Liver (tissue), 9 donors: ENCODE measurements around the gene ADAM8. TPM values are rescaled to one million over a fixed set of nuclear protein-coding genes. Genes with fewer than 3 reads are reported as not detected.

Experiments
- DNase-seq: peaks from one replicate; pipeline ENCODE4 v3.0.0-alpha.2; 2017; ENCODE audit warnings: low spot score
- H3K27ac ChIP-seq, 2 donors: one replicate each; pipeline ENCODE4 v1.7.0; 2013; ENCODE audit warnings: inconsistent platforms in 2 of 2, low read length in 2 of 2, control low read depth in 1 of 2, low read depth in 1 of 2, mild to moderate bottlenecking in 1 of 2
- H3K27me3 ChIP-seq, 4 donors: one replicate each; pipeline versions ENCODE4 v1.6.1 to v1.7.0; 2013; ENCODE audit warnings: low read length in 3 of 4, inconsistent platforms in 1 of 4, mild to moderate bottlenecking in 1 of 4, moderate library complexity in 1 of 4; ENCODE audit not compliant: control insufficient read depth in 4 of 4, insufficient read depth in 4 of 4
- H3K36me3 ChIP-seq, 4 donors: one replicate each; pipeline versions ENCODE4 v1.6.1 to v1.7.0; 2013; ENCODE audit warnings: low read length in 3 of 4, mild to moderate bottlenecking in 3 of 4, low read depth in 1 of 4, moderate library complexity in 1 of 4; ENCODE audit not compliant: control insufficient read depth in 4 of 4, insufficient read depth in 3 of 4
- H3K4me1 ChIP-seq, 4 donors: one replicate each; pipeline versions ENCODE4 v1.6.1 to v1.7.0; 2013; ENCODE audit warnings: low read length in 3 of 4, mild to moderate bottlenecking in 3 of 4, moderate library complexity in 1 of 4; ENCODE audit not compliant: control insufficient read depth in 4 of 4, insufficient read depth in 4 of 4
- H3K4me3 ChIP-seq, 3 donors: one replicate each; pipeline versions ENCODE4 v1.6.1 to v1.7.0; 2013; ENCODE audit warnings: low read length in 3 of 3, control low read depth in 1 of 3, low read depth in 1 of 3, mild to moderate bottlenecking in 1 of 3
- H3K9ac ChIP-seq, 2 donors: one replicate each; pipeline ENCODE4 v1.7.0; 2013; ENCODE audit warnings: low read length in 2 of 2, mild to moderate bottlenecking in 2 of 2, moderate library complexity in 2 of 2, control low read depth in 1 of 2, low read depth in 1 of 2
- H3K9me3 ChIP-seq, 4 donors: one replicate each; pipeline versions ENCODE4 v1.6.1 to v1.7.0; 2013; ENCODE audit warnings: low read length in 3 of 4; ENCODE audit not compliant: control insufficient read depth in 4 of 4
- EGR1 ChIP-seq, 2 donors: IDR thresholded peaks; 2 replicates each; pipeline ENCODE4 v1.6.1; 2016 to 2018; ENCODE audit warnings: antibody characterized with exemption in 2 of 2, low read depth in 2 of 2
- FOXA1 ChIP-seq: IDR thresholded peaks from 2 replicates; pipeline ENCODE4 v1.6.1; 2016; ENCODE audit warnings: antibody characterized with exemption
- FOXA2 ChIP-seq: IDR thresholded peaks from 2 replicates; pipeline ENCODE4 v1.6.1; 2016; ENCODE audit warnings: antibody characterized with exemption
- GABPA ChIP-seq, 2 donors: IDR thresholded peaks in 1 of 2; conservative IDR thresholded peaks in 1 of 2; 2 replicates each; pipeline ENCODE4 v1.6.1; 2016; ENCODE audit warnings: antibody characterized with exemption in 2 of 2, mild to moderate bottlenecking in 1 of 2, moderate library complexity in 1 of 2
- RAD21 ChIP-seq, 2 donors: IDR thresholded peaks; 2 replicates each; pipeline ENCODE4 v1.6.1; 2016; ENCODE audit warnings: antibody characterized with exemption in 2 of 2, mild to moderate bottlenecking in 2 of 2
- RXRA ChIP-seq, 2 donors: IDR thresholded peaks; 2 replicates each; pipeline ENCODE4 v1.6.1; 2017 to 2018; ENCODE audit warnings: antibody characterized with exemption in 2 of 2, mild to moderate bottlenecking in 1 of 2
- SP1 ChIP-seq: IDR thresholded peaks from 2 replicates; pipeline ENCODE4 v1.6.1; 2018; ENCODE audit warnings: antibody characterized with exemption, mild to moderate bottlenecking
- TAF1 ChIP-seq: conservative IDR thresholded peaks from 2 replicates; pipeline ENCODE4 v1.6.1; 2016; ENCODE audit warnings: antibody characterized with exemption, mild to moderate bottlenecking
- YY1 ChIP-seq: IDR thresholded peaks from 2 replicates; pipeline ENCODE4 v1.6.1; 2016; ENCODE audit warnings: antibody characterized with exemption, mild to moderate bottlenecking
- WGBS: extraction: QIAGEN DNeasy Blood & Tissue Kit; methylation state at CpG from one replicate; pipeline ENCODE4 v1.1.7; 2013; 5-methylcytosine and 5-hydroxymethylcytosine counted together
- polyA plus RNA-seq, 2 donors: library from polyadenylated mRNA; stranded (reverse) in 1 of 2; unstranded in 1 of 2; fragments of 200-250 nt in 1 of 2; fragments of >200 nt in 1 of 2; fragmentation: Nextera tagmentation in 1 of 2; extraction: Ambion mirVana in 1 of 2; gene quantifications; one replicate each; pipeline versions ENCODE4 v1.2.1 to v1.2.3, GENCODE V29; 2013 to 2015
- total RNA-seq, 2 donors: library from RNA; depleted of rRNA; stranded (reverse); fragments of >200 nt; gene quantifications; one replicate each; pipeline ENCODE4 v1.2.3, GENCODE V29; 2014
- TF ChIP-seq, protein P1 (sequence below): fragments of 150-350 bp; IDR thresholded peaks from 2 replicates; pipeline ENCODE4 v1.5.1; 2017; ENCODE audit warnings: improper control_type of control experiment, low read depth, low read length; ENCODE audit not compliant: missing input control
- TF ChIP-seq, protein P2 (sequence below): IDR thresholded peaks from 2 replicates; pipeline ENCODE4 v1.6.1; 2016; ENCODE audit warnings: antibody characterized with exemption
- TF ChIP-seq, protein P3 (sequence below): IDR thresholded peaks from 2 replicates; pipeline ENCODE4 v1.6.1; 2016; ENCODE audit warnings: antibody characterized with exemption
- TF ChIP-seq, protein P4 (sequence below): IDR thresholded peaks from 2 replicates; pipeline ENCODE4 v1.6.1; 2016; ENCODE audit warnings: antibody characterized with exemption
- TF ChIP-seq, protein P5 (sequence below): IDR thresholded peaks from 2 replicates; pipeline ENCODE4 v1.6.1; 2016; ENCODE audit warnings: antibody characterized with exemption, mild to moderate bottlenecking
- donor health status: healthy.
- donor health status: healthy.
- donor health status: healthy.
- donor health status: healthy.
- donor health status: healthy.

The ADAM8 gene
- total and polyA plus RNA-seq, 4 donors, result 1.3 to 6.9 (median 3.7) TPM

DNA sequence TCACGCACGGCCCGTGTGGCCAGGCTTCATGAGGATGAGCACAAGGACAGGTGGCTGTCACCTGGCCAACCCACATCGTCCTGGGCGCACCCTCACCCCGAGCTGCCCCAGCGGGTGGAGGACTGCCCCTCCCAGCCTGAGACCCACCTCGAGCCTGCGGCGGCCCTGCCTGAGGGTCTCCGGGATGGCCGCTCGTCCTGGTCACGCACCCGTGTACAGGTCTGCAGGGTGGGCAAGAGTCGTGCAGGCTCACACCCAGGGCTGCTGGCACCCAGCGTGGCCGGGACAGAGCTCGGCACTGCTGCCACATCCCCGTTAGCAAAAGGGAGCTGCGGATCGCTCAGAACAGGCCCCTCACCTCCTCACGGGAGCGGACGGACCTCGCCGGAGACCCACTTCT lies 61.1 kb downstream of the ADAM8 start:
- no peak for DNase-seq
- no peak overlapping the region for H3K9ac ChIP-seq
- WGBS, result 90% methylated on average over 27 of the region's 27 CpGs
- no peaks in the 10 kb centered on the region for H3K9me3 ChIP-seq
- no peak overlapping the region for H3K4me3 ChIP-seq
- H3K36me3 ChIP-seq, result no peaks in the 10 kb centered on the region
- TF ChIP-seq FOXA2 (no peak), FOXA1 (no peak), SP1 (no peak), TAF1 (no peak)
- TF ChIP-seq, protein P1, sequence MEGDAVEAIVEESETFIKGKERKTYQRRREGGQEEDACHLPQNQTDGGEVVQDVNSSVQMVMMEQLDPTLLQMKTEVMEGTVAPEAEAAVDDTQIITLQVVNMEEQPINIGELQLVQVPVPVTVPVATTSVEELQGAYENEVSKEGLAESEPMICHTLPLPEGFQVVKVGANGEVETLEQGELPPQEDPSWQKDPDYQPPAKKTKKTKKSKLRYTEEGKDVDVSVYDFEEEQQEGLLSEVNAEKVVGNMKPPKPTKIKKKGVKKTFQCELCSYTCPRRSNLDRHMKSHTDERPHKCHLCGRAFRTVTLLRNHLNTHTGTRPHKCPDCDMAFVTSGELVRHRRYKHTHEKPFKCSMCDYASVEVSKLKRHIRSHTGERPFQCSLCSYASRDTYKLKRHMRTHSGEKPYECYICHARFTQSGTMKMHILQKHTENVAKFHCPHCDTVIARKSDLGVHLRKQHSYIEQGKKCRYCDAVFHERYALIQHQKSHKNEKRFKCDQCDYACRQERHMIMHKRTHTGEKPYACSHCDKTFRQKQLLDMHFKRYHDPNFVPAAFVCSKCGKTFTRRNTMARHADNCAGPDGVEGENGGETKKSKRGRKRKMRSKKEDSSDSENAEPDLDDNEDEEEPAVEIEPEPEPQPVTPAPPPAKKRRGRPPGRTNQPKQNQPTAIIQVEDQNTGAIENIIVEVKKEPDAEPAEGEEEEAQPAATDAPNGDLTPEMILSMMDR, result no peak
- TF ChIP-seq, protein P2, sequence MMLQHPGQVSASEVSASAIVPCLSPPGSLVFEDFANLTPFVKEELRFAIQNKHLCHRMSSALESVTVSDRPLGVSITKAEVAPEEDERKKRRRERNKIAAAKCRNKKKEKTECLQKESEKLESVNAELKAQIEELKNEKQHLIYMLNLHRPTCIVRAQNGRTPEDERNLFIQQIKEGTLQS, result no peak
- TF ChIP-seq, protein P3, sequence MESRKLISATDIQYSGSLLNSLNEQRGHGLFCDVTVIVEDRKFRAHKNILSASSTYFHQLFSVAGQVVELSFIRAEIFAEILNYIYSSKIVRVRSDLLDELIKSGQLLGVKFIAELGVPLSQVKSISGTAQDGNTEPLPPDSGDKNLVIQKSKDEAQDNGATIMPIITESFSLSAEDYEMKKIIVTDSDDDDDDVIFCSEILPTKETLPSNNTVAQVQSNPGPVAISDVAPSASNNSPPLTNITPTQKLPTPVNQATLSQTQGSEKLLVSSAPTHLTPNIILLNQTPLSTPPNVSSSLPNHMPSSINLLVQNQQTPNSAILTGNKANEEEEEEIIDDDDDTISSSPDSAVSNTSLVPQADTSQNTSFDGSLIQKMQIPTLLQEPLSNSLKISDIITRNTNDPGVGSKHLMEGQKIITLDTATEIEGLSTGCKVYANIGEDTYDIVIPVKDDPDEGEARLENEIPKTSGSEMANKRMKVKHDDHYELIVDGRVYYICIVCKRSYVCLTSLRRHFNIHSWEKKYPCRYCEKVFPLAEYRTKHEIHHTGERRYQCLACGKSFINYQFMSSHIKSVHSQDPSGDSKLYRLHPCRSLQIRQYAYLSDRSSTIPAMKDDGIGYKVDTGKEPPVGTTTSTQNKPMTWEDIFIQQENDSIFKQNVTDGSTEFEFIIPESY, result no peak
- peaks cover 0 to 5% (median 1%) of the 10 kb centered on the region in 4 donors for H3K27me3 ChIP-seq
- no peaks in the 10 kb centered on the region for H3K4me1 ChIP-seq
- H3K27ac ChIP-seq, result no peak overlapping the region

DNA sequence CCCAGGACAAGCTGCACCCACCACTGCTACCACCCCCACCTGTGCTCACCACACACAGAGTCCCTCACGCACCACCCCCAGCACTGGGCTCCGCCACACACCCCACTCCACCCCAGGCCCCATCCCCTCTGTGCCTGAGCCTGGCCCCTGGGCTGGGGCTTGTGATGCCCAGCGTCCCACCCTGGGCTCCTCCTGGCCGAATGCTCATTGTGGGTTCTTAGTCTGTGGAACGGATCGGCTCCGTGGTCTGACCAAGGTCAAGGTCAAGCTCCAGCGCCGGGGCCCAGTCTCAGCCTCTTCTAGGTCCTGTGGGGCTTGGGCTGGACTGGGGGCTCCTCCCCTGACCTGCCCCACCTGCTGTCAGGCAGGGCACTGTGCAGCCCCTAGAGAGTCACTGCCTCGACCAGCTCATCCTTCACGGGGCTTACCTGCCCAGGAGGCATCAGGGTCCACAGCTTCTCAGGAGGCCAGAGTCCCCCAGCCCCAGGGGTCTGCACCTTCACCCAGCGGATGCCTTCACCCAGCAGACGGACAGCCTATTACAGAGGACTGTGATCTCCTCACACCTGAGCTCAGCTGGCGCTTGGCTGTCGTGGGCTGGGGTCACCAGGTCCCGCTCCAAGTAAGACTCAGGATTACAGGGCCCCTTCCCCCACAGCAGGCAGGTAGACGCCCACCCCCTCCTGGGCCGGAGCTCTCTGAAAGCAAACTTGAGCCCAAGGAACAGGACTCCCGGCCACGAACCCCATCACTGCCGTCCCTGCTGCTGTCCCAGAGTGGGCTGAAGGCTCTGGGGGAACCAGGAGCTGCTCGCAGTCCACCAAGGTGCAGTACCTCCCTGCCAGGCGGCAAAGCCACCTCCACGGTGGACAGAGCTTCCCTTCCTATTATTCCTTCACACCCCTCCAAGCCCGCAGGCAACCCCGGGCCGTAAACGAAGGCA lies 61.9 kb downstream of the ADAM8 start:
- Histone ChIP-seq H3K36me3 (no peaks in the 10 kb centered on the region), H3K27ac (no peak overlapping the region), H3K27me3 (peaks cover 0 to 5% (median 1%) of the 10 kb centered on the region in 4 donors), H3K9ac (no peak overlapping the region), H3K4me1 (no peaks in the 10 kb centered on the region), H3K4me3 (no peak overlapping the region), H3K9me3 (no peaks in the 10 kb centered on the region)
- 76% methylated on average over 28 of the region's 28 CpGs for WGBS
- TF ChIP-seq GABPA (IDR thresholded peaks at IDR 0.05 in 1 of 2, conservative IDR thresholded peaks at IDR 0.05 in 1 of 2) (no peak), FOXA2 (no peak)
- no peak for DNase-seq

DNA sequence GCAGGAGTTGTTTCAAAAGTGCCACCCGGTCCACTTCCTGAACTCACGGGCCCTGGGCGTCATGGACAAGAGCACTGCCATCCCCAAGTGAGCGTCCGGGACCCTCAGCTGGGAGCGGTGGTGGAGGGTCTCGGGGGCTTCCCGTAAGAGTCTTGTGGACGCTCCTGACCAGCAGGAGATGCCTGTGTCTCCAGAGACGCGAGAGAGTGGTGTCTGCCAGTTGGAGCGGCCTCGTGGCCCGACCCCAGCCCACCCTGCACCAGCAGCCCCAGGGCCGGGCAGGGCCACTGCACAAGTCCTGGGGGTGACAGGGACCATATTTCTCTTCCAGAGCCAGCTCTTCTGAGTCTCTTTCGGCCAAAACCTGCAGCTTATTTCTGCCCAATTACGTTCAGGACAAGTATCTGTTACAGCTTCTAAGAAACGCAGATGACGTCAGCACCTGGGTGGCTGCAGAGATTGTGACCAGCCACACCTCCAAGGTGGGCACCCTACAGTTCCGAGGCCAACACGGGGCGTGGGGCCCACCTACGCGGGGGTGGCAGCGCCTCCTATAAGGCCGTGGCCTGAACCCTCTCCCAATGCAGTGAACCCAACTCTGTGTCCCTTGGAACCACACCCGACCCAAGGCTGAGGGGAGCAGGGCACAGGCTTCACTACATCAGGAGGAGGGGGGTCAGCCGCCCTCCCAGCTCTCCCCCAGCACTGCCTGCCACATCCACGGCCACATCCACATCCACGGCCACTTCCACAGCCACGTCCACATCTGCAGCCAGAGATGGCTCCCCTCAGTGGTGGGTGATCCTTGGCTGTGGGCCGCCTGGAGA lies 62.8 kb downstream of the ADAM8 start:
- Histone ChIP-seq H3K4me1 (no peaks in the 10 kb centered on the region), H3K27me3 (peaks cover 0 to 2% (median 0%) of the 10 kb centered on the region in 4 donors), H3K4me3 (no peak overlapping the region), H3K27ac (no peak overlapping the region), H3K9me3 (no peaks in the 10 kb centered on the region), H3K36me3 (no peaks in the 10 kb centered on the region), H3K9ac (no peak overlapping the region)
- WGBS, result 77% methylated on average over 32 of the region's 32 CpGs
- no peak for DNase-seq
- no peak for TF ChIP-seq GABPA (IDR thresholded peaks at IDR 0.05 in 1 of 2, conservative IDR thresholded peaks at IDR 0.05 in 1 of 2)
- TF ChIP-seq FOXA2, result no peak
- TF ChIP-seq YY1, result no peak
- no peak for TF ChIP-seq RAD21 (IDR thresholded peaks at IDR 0.05)
- TF ChIP-seq EGR1 (IDR thresholded peaks at IDR 0.05; ENCODE audit: low read depth in 2 of 2), result no peak
- TF ChIP-seq, protein P2, result no peak
- no peak for TF ChIP-seq FOXA1
- TF ChIP-seq, protein P4, sequence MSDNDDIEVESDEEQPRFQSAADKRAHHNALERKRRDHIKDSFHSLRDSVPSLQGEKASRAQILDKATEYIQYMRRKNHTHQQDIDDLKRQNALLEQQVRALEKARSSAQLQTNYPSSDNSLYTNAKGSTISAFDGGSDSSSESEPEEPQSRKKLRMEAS, result no peak
- TF ChIP-seq, protein P5, sequence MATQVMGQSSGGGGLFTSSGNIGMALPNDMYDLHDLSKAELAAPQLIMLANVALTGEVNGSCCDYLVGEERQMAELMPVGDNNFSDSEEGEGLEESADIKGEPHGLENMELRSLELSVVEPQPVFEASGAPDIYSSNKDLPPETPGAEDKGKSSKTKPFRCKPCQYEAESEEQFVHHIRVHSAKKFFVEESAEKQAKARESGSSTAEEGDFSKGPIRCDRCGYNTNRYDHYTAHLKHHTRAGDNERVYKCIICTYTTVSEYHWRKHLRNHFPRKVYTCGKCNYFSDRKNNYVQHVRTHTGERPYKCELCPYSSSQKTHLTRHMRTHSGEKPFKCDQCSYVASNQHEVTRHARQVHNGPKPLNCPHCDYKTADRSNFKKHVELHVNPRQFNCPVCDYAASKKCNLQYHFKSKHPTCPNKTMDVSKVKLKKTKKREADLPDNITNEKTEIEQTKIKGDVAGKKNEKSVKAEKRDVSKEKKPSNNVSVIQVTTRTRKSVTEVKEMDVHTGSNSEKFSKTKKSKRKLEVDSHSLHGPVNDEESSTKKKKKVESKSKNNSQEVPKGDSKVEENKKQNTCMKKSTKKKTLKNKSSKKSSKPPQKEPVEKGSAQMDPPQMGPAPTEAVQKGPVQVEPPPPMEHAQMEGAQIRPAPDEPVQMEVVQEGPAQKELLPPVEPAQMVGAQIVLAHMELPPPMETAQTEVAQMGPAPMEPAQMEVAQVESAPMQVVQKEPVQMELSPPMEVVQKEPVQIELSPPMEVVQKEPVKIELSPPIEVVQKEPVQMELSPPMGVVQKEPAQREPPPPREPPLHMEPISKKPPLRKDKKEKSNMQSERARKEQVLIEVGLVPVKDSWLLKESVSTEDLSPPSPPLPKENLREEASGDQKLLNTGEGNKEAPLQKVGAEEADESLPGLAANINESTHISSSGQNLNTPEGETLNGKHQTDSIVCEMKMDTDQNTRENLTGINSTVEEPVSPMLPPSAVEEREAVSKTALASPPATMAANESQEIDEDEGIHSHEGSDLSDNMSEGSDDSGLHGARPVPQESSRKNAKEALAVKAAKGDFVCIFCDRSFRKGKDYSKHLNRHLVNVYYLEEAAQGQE, result no peak
- no peak for TF ChIP-seq TAF1
- TF ChIP-seq RXRA (IDR thresholded peaks at IDR 0.05), result no peak
